ENCODE measurements around the gene GOLGA6D.
"Not testable (repeated sequence)": the region's sequence is repeated elsewhere in the genome, so short reads cannot be mapped to it uniquely, and the experiment has no call there.

Gene GOLGA6D

DNA sequence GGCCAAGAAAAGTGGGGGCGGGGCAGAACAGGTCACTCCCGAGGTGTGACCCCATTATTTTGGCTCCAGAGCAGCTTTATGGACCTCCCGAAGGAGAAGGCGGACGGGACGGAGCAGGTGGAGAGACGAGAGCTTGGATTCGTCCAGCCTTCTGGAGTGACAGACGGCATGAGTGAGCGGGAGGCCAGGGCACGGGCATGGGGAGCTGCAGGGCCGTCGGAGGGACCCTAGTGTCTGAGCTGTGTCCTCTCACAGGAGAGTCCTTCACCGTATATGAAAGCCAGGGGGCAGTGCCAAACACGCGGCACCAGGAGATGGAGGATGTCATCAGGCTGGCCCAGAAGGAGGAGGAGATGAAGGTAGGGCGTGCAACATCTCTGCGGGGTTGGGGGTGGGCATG is 11.0 kb downstream of the GOLGA6D start:
- DNase-seq (ENCODE audit: low spot score) = not testable (repeated sequence)

DNA sequence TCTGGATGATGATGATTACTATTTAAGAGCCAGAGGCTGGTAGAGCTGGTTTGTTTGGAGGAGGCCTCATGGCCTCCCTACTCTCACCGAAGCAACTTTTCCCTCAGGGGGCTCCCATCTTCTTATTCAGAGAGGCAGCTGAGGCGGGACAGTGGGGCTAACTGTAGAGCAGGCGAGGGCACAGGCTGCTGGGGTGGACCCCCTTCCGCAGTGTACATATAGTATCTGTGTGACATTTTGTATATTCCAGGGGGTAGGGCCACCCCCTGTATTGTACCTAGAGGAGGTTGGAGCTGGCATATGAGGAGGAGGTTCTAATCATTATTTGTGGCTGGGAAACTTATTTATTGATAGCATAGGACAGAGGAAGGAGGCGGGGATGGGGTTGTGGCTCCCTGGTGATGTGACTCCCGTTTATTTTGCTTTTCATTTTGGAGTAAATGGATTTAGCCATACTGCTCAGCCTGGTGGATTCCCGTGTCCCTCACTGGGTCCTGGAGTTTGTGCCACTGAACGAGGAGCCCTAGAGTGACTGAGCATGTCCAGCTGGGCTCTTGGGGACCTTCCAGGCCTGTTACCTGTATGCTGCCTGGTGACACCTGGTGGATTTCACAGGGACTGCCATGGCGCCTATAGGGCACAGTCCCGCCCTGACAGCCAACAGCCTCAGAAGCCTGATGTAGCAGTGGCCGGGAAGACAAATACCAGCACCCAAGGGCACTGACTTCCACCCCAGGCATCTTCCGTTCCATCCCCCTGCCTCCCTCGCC is 16.1 kb downstream of the GOLGA6D start:
- not testable (repeated sequence) for DNase-seq (ENCODE audit: low spot score)

DNA sequence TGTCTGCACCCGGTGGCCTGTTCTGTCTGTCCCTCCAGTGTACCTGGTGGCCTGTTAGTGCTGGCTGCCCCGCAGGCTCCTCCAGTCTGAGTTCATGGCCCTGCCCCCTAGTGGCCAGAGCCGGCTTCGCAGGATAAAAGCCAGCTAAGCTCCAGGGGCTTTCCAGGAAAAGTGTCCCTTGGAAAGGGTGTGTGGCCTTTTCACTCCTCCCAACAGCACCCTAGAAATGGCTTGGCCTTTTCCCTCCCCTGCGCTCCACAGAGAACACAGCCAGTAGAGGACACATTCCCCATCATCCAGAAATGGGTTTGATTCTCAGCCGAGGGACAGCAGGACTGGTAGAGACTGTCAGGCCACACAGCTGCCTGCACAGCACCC is 16.7 kb downstream of the GOLGA6D start:
- DNase-seq (ENCODE audit: low spot score) = not testable (repeated sequence)

DNA sequence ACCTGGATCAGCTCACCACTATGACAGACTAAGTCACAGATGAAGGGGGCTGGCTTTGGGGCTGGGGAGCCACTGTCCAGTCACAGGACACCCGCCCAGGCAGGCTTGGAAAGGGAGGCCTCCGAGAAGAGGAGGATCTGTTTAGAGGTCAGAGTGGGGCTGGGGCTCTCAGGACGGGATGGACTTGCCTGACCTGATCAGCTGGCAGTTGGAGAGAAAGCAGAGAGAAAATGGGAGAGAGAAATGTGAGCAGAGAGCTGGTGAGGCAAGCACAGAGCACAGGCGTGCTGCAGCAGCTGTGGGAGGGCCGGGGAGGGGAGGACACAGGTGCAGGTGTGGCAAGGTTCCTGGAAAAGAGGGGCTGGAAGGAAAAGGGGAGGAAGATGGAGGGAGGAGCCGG is 17.4 kb downstream of the GOLGA6D start:
- DNase-seq (ENCODE audit: low spot score) = not testable (repeated sequence)

DNA sequence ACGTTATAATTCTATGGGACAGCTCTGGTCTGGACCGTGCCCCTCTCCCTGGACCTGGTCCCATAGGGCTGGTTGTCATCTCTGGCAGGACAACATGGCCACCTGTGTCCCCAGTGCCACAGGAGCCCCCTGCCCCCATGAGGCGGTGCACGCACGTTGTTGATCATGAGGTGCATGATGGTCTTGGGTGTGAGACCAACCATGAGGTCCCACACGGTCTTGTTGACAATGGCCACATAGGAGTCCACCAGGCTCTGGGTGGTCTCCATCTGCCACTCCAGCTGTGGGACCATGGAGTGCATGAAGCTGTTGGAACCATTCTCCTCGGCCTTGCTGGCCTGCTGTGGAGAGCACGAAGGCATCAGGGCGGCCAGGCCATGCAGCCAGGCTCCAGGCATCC is 19.7 kb downstream of the GOLGA6D start:
- DNase-seq (ENCODE audit: low spot score) = no peak

DNA sequence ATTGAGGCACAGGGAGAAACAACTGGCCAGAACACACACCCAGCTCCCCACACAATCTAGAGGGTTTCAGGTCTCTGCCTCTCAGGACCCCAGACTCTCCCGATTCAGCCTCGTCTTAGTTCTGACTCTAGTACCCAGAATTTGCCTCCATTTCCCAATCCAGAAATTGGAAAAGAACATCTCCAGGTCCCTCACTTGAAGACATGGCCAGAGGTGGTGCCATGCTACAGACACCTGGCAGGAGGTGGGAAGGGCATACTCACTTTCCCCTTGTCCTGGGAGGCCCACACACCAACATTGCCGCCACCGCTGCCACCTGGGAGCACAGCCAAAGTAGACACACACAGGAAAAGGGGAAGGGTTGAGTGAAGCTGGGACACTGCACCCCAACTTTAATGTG is 20.1 kb downstream of the GOLGA6D start:
- not testable (repeated sequence) for DNase-seq (ENCODE audit: low spot score)

DNA sequence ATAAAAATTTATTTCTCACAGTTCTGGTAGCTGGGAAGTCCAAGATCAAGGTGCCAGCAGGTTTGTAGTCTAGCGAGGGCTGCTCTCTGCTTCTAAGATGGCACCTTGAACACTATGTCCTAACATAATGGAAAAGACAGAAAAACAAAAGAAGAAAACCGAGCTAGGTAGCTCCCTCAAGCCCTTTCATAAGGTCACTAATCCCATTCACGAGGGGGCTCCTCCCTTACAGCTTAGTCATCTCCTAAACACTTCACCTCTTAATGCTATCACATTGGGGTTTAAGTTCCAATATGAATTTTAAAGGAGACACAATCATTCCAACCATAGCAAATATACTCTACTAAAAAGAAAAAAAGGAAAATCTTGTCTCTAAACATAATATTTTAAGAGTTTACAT is 23.6 kb downstream of the GOLGA6D start:
- DNase-seq (ENCODE audit: low spot score) = no peak

DNA sequence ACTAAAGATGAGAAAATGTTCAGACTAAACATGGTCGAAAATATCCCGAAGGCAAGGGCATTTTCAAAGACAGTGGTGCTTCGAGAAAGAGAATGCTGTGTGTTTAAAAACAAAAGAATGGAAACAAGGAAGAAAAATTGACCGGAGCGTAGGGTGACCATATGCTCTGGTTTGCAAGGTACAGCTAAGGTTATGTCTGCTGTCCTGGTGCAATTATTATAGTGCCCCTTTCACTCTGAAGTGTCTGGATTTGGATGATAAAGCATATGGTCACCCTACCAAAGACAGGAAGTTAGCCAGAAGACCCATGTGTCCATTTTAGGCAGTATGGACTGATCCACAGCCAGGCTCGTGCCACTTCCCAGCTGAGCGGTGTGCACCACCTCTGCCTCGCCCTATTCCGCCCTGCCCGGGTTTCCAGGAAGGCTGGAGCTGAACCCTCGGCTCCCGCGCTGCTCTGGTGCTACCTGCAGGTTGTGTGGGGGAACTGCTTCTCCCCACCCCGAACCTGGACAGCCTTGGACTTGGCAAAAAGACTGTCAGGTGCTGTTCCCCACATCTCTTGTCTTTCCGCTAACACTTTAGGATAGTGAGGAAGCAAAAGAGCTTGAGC is 25.2 kb downstream of the GOLGA6D start:
- DNase-seq (ENCODE audit: low spot score) = no peak

DNA sequence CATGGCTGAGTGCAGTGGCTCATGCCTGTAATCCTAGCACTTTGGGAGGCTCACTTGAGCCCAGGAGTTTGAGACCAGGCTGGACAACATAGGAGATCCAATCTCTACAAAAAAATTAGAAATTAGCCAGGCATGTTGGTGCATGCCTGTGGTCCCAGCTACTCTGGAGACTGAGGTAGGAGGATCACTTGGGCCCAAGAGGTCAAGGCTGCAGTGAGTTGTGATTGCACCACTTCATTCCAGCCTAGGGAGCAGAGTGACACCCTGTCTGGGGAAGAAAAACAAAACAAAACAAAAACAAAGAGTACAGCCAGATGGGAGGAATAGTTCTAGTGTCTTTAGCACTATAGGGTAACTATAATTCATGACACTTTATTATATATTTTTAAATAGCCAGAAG is 27.1 kb downstream of the GOLGA6D start:
- no peak for DNase-seq (ENCODE audit: low spot score)

DNA sequence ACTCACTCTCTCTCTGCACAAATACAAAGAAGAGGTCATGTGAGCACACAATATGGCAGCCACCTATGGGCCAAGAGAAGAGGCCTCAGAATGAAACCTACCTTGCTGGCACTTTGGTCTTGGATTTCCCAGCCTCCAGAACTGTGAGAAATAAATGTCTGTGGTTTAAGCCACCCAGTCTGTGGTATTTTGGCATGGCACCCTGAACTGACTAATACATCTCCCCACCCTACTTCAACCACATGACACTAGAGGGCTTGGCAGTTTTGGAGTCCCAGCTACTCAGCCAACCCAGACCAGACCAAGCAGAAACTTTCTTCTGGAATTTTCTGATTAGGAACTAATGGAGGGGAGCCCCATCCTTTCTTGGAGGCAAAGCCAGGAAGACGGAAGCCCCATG is 29.9 kb downstream of the GOLGA6D start:
- not testable (repeated sequence) for DNase-seq (ENCODE audit: low spot score)

DNA sequence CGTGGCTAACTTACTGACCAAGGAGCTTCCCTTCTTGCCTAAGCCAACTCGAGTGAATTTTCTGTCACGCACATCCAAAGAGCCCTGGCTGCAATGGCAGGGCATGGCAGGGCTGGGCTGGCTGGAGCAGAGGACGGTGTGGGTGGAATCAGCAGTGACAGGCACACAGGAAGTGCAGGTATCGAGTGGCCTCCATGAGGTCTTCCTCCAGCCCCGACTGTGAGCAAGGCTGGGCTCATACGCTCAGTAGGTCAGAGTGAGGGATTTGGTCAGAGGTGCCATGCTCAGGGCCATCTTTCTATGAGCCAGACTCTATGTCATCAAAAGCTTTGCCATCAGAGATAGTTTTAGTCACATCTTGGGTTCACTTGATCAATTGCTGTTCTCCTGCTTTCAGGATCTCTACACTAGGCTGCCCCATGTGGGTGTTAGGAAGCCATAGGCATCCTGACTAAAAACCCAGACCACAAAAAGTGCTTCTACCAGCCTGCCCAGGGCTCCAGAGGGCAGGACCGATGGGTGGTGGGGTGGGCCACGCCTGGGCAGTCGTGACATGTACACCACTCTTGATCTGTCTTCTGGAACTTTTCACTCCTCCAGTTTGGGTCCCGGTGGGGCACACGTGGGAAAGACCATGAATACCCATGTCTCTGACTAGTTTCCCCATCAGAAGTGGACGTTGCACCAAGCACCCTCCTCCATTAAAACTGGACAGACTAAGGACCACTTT is 30.6 kb downstream of the GOLGA6D start:
- peak; percentile 60 for DNase-seq (ENCODE audit: low spot score)

DNA sequence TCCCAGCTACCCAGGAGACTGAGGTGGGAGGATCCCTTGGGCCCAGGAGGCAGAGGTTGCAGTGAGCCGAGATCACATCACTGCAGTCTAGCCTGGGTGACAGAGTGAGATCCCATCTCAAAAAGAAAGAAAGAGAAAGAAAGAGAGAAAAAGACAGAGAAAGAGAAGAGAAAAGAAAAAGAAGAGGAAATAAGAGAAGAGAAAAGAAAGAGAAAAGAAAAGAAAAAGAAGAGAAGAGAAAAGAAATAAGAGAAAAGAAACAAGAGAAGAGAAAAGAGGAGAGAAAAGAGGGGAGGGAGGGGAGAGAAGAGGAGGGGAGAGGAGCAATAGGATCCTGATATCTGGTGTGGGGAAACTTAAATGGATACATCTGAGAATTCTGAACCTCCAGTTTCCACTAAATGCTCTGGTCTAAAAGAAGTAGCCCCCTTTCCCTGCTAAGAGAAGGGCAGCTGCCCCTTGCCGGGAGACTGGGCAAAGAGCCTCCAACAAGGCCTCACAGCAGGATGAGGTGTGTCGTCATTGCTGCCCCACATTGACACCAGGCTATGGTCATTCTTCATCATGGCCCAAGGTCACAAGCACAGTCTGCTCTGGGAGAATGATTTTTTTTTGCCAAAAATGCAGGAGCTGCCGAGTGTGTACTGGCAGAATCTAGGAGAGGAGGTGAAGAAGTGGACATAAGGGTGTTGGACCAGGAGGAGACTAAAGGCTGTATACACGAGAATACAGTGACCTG is 32.1 kb downstream of the GOLGA6D start:
- DNase-seq (ENCODE audit: low spot score) = peak; percentile 2

DNA sequence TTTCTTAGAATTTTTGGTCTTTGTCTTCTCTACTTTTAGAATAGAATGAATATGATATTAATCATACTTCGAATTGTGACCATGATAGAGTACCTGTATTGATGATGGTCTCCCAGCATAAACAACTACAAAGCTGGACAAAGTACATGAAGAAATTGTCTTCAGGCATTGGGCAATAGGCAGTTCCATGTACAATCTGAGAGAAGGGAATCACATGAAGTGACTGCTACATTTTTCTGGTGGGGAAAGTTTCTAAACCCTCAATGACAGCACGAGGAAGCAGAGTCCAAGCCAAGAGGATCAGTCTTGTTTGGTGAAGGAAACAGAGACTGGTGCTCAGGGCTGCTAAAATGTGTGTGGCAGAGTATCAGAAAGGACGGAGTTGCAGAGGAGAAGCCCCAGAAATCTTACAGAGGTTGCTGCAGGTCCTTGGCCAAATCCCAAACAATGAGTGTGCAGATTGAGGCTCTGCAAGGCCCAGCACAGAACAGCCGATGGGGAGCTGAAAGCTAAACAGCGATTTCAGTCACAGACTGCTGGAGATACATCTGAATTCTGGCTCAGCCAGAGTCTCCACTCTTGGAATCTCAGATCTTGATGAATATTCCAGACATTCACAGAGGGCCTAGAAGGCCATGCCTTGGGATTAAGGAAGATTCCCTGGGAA is 36.7 kb downstream of the GOLGA6D start:
- DNase-seq (ENCODE audit: low spot score) = not testable (repeated sequence)

DNA sequence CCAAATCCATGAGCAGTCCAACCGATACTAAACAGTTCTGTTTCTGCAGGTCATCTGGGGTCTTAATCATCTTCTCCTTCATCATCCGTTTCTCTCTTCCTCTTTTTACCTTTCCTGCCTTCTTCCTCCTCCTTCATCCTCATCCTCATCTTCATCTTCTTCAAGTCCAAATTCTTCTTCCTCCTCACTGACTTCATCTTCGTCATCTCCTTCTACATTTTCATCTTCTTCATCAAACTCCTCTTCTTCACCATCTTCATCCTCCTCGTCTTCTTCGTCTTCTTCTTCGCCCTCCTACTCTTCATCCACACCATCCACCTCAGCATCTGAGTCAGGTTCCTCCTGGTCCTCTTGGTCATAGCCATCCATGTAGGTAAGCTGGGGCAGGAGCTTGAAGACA is 39.1 kb downstream of the GOLGA6D start:
- no peak for DNase-seq (ENCODE audit: low spot score)

DNA sequence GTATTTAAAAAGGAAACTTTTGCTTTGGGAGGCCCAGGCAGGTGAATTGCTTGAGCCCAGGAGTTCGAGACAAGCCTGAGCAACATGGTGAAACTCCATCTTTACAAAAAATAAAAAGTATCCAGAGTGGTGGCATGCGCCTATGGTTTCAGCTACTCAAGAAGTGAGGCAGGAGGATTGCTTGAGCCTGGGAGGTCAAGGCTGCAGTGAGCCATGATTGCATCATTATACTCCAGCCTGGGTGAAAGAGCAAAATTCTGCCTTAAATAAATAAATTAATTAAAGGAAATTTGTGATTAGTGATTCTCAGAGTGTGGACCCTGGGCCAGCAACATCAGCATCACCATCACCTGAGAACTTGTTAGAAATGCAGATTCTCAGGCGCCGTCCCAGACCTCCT is 43.3 kb downstream of the GOLGA6D start:
- no peak for DNase-seq (ENCODE audit: low spot score)

DNA sequence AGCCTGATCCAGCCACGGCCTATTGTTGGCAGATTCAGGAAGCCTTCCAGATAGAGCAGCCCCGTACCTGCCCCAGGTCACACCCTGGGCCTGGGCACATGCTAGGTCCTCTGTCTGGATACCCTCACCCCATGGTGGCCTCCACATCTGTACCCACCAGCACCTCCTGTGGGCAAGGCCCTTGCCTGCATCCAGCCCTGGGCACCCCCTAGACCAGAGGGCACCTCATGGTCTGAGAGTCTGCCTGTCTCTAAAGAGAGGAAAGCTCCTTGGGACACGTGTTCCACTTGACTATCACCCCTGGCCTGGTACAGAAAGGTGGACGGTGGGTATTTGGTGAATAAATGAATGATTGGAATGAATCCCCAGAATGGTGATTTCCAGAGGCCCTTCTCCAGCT is 44.4 kb downstream of the GOLGA6D start:
- DNase-seq (ENCODE audit: low spot score) = no peak

DNA sequence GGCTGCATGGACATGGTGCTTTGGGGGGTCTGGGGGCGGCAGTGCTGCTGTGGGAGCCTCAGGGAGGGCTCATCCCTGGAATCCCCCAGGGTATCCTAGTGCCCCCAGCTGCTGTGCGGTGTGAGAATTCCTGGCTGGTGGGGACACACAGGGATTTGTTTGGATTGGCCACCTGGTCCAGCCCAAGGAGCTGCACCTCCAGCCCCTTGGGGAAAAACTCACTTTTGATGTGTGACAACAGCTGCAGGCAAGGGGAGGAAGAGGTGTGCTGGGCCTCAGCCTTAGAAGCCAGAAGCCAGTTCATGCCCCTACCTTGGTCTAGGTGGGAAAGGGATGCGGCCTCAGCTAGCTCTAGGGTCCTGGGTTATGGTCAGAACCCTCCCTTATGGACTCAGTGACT is 44.9 kb downstream of the GOLGA6D start:
- no peak for DNase-seq (ENCODE audit: low spot score)

DNA sequence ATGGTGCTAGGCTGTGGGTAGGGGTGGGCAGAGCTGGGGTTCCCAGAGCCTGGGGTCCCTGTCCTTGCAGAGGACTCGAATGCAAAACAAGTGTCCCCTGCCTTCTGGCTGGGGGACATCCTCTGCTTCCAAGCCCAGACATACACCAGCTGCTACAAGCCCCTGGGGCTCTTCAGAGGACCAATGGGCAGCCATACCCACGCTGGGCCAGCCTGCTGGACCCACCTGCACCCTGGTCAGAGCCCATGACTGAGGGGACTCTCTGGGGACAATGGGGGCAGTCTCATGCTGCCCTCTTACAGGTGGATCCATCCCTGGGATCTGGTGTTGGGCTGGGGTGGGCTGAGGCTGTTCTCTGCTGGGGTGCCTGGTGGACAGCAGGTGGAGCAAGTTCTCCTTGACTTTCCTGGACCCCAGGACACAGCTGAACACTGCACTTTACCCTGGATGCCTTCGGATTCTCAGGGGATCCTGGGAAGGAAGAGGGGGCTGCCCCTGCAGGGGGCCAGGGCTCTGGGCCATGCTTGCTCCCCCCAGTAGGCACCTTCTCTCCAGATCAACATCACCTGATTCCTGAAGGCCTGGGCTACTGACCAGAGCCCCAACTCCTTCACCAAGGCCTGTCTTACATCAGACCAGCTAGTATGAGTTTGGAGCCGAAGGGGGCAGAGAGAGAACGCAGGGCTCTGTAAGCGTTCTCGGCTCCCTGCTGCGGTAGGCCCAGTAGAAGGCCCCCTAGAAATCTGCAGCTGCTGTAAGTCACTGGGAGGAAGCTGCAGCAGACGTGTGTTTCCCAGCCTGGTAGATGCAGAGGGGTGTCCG is 46.1 kb downstream of the GOLGA6D start:
- no peak for DNase-seq (ENCODE audit: low spot score)

DNA sequence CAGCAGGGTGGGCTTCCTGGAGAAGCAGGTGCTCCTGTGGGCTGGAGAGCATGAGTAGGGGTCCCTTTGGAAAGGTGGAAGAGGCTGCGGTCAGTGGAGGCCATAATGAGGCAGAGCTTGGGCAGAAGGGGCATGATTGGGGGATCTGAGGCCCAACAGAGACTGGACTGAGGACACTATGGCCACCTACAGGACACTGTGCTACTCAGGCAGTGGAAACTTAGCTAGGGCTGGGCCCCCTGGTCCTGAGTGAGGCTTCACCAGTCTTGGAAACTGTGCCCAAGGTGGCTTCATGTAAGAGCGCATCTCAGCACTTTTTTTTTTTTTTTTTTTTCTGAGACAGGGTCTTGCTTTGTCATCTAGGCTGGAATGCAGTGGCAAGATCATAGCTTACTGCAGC is 46.9 kb downstream of the GOLGA6D start:
- DNase-seq (ENCODE audit: low spot score) = no peak

DNA sequence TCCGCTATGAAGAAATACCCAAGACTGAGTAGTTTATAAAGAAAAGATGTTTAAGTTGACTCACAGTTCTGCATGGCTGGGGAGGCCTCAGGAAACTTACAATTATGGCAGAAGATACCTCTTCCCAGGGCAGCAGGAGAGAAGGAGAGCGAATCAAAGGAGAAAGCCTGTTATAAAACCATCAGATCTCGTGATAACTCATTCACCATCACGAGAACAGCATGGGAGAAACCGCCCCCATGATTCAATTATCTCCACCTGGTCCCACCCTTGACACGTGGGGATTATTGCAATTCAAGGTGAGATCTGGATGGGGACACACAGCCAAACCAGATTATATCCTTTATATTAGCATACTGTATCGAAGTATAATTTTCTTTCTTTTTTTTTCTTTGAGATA is 49.5 kb downstream of the GOLGA6D start:
- not testable (repeated sequence) for DNase-seq (ENCODE audit: low spot score)
